ENCODE data around the gene ATE1. TPM values are rescaled to one million over a fixed set of nuclear protein-coding genes. Genes with fewer than 3 reads are reported as not detected.

Gene ATE1
- total and polyA plus RNA-seq, 10 of the 15 experiments (the other 5 are each of a cell fraction or from before 2014, with no cell fraction given) = 4.3 to 22.7 (median 15.9) TPM

GRCh38 chr10:121771966-121772365, 155.9 kb downstream of the ATE1 start:
- 73% methylated on average over 5 of the region's 5 CpGs for WGBS (ENCODE audit: insufficient coverage, insufficient replicate concordance, low lambda C conversion rate, missing lambda C conversion rate)
- no TSS peak for BruUV-seq (replicated peaks)

More at GRCh38 chr10:121771966-121772365, 155.9 kb downstream of the ATE1 start:
- Histone ChIP-seq H3K36me3 (ENCODE audit: control insufficient read depth in 2 of 2, insufficient read depth in 2 of 2, low read length in 1 of 2) (no peaks in the 10 kb centered on the region), H3K9ac (ENCODE audit: control insufficient read depth, insufficient read depth, low read length) (no peak overlapping the region), H4K20me1 (ENCODE audit: control insufficient read depth, insufficient read depth) (no peaks in the 10 kb centered on the region), H3K4me3 (no peak overlapping the region), H2AFZ (ENCODE audit: control insufficient read depth, low read depth, low read length) (no peak overlapping the region), H3K79me2 (ENCODE audit: control insufficient read depth, insufficient read depth, low read length) (no peaks in the 10 kb centered on the region), H3K27ac (ENCODE audit: control insufficient read depth, insufficient read depth) (no peak overlapping the region), H3K27me3 (replicated peaks in 1 of 2; ENCODE audit: control insufficient read depth in 2 of 2, insufficient read depth in 2 of 2, low read length in 1 of 2) (no peaks in the 10 kb centered on the region), H3K9me3 (replicated peaks; ENCODE audit: control insufficient read depth, insufficient read depth, low read length) (no peaks in the 10 kb centered on the region; the same call in 2 of the 3 replicates), H3K4me1 (ENCODE audit: control insufficient read depth, insufficient read depth, low read length) (no peaks in the 10 kb centered on the region), H3K4me2 (ENCODE audit: control insufficient read depth, insufficient read depth) (no peak overlapping the region)
- ChIA-PET CTCF (no interaction called here), RAD21 (ENCODE audit: unreplicated experiment) (no interaction called here), SMC1A (ENCODE audit: uncharacterized antibody, unreplicated experiment) (no interaction called here), POLR2A (no interaction called here)
- no peak for TF ChIP-seq CREB1 (IDR thresholded peaks at IDR 0.05; ENCODE audit: low read depth)
- no peak for TF ChIP-seq E2F4 (IDR thresholded peaks at IDR 0.05; ENCODE audit: low read depth, low read length)
- TF ChIP-seq NFYA (IDR thresholded peaks at IDR 0.05; ENCODE audit: borderline replicate concordance, low read depth, low read length) = no peak
- no peak for TF ChIP-seq MYB (IDR thresholded peaks at IDR 0.05; ENCODE audit: borderline replicate concordance, low read depth, low read length)
- no peak for TF ChIP-seq SIX5 (IDR thresholded peaks at IDR 0.05; ENCODE audit: low read depth, low read length, severe bottlenecking)
- TF ChIP-seq NFXL1 (IDR thresholded peaks at IDR 0.05; ENCODE audit: borderline replicate concordance) = no peak
- no peak for TF ChIP-seq IRF4 (IDR thresholded peaks at IDR 0.05; ENCODE audit: low read depth, low read length)
- no peak for TF ChIP-seq USF2 (IDR thresholded peaks at IDR 0.05; ENCODE audit: borderline replicate concordance, low read depth, low read length)
- ATAC-seq = no peak
- no peak for DNase-seq (ENCODE audit: low read depth, low spot score)
- in situ Hi-C loops (cut with MboI) = no loop called here
- FAIRE-seq = no peak
- intact Hi-C loops (cut with micrococcal nuclease; ENCODE audit: unreplicated experiment) = no loop called here

Measured in GM12878 (cell line).